Left lung (tissue), 10 donors: Measurements from ENCODE around the gene NEURL1. TPM values are rescaled to one million over a fixed set of nuclear protein-coding genes. Genes with fewer than 3 reads are reported as not detected.
"Not testable (repeated sequence)": the region's sequence is repeated elsewhere in the genome, so short reads cannot be mapped to it uniquely, and the experiment has no call there.

Experiments used
- ATAC-seq: fragments of 200-7000 bp; cut with Tn5 transposase; one replicate; pipeline ENCODE4 v1.9.1; 2020; ENCODE audit warnings: moderate library complexity
- DNase-seq, 4 donors: peaks; one replicate each; pipeline ENCODE4 v3.0.0-alpha.2; 2013 to 2020
- H3K27ac ChIP-seq, 2 donors: fragments of 200-600 bp; sonication (generic) in 1 of 2; one replicate each; pipeline versions ENCODE4 v1.5.0 to v1.8.0; 2020 to 2021
- H3K27me3 ChIP-seq, 2 donors: fragments of 200-600 bp; sonication (generic) in 1 of 2; one replicate each; pipeline versions ENCODE4 v1.5.0 to v1.8.0; 2020 to 2021
- H3K36me3 ChIP-seq, 2 donors: fragments of 200-600 bp; sonication (generic) in 1 of 2; one replicate each; pipeline versions ENCODE4 v1.5.0 to v1.8.0; 2020 to 2021
- H3K4me1 ChIP-seq, 2 donors: fragments of 200-600 bp; one replicate each; pipeline ENCODE4 v1.8.0; 2021
- H3K4me3 ChIP-seq, 2 donors: fragments of 200-600 bp; sonication (generic) in 1 of 2; one replicate each; pipeline versions ENCODE4 v1.5.0 to v1.8.0; 2020 to 2021; ENCODE audit warnings: mild to moderate bottlenecking in 1 of 2
- H3K9me3 ChIP-seq, 2 donors: fragments of 200-600 bp; sonication (generic) in 1 of 2; one replicate each; pipeline versions ENCODE4 v1.5.0 to v1.8.0; 2020 to 2021
- intact Hi-C, 2 donors: fragments of 100-400 bp; cut with DNase I; formaldehyde crosslinking; loops; one replicate each; pipeline versions ENCODE4 v1.11.2 to v1.14.2; 2022
- polyA plus RNA-seq, 6 donors: library from polyadenylated mRNA; unstranded; fragments of 120-200 nt; gene quantifications; one replicate each; pipeline ENCODE4 v1.2.1, GENCODE V29; 2013; ENCODE audit not compliant: insufficient read length in 6 of 6
- total RNA-seq, 2 donors: library from RNA; stranded (reverse); fragmentation: NEBNext Ultra II Directional; extraction: Animal tissue kit (Norgen Biotek cat#: 25700); gene quantifications; one replicate each; pipeline ENCODE4 v1.2.1, GENCODE V29; 2021
- TF ChIP-seq, protein P1 (sequence below), 2 donors: fragments of 200-600 bp; sonication (generic) in 1 of 2; IDR thresholded peaks; one replicate each; pipeline versions ENCODE4 v1.5.0 to v1.8.0; 2021; ENCODE audit warnings: antibody characterized with exemption in 2 of 2
- donor health status: DM: no; HTN: yes; CAD: no.
- donor health status: DM: no; HTN: no; CAD: no.

Gene NEURL1
- total and polyA plus RNA-seq, 8 donors: 0.76 to 2.1 (median 1.4) TPM

DNA sequence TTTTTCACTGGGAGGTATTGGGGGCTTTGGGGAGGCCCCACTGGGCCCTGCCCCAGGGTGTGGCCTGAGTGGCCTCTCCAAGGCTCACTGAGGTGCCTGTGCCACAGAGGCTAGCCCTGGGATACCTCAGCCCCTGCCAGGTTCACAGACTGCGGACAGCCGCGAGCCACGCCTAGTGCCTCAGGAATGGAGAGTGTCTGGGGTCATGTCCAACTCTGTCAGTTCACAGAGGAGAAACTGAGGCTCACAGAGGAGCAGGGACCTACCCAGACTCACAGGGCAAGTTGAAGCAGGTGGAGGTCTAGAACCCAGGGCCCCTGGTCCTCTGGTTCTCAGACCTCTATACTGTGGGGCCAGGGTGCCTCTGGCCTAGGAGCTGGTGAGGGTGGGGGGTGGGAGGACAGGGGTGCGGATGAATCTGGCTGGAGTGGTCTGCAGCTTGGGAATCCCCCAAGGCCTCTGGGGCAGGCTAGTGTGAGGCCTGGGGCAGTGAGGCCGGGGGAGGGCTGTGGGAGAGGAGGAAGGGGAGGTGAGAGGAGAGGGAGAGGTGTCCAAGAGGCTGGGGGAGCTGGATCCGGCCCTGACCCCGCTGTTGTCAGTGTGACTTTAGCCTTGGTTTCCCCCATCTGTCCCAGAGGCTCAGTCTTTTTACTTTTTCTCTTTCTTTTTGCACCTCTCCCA lies 20.0 kb downstream of the NEURL1 start:
- no peaks in the 10 kb centered on the region for H3K9me3 ChIP-seq
- intact Hi-C loops: no loop called here
- H3K36me3 ChIP-seq: no peaks in the 10 kb centered on the region
- H3K27me3 ChIP-seq: no peaks in the 10 kb centered on the region
- peaks cover 0 to 4% of the 10 kb centered on the region in 2 donors for H3K4me1 ChIP-seq
- ATAC-seq: no peak
- TF ChIP-seq, protein P1, sequence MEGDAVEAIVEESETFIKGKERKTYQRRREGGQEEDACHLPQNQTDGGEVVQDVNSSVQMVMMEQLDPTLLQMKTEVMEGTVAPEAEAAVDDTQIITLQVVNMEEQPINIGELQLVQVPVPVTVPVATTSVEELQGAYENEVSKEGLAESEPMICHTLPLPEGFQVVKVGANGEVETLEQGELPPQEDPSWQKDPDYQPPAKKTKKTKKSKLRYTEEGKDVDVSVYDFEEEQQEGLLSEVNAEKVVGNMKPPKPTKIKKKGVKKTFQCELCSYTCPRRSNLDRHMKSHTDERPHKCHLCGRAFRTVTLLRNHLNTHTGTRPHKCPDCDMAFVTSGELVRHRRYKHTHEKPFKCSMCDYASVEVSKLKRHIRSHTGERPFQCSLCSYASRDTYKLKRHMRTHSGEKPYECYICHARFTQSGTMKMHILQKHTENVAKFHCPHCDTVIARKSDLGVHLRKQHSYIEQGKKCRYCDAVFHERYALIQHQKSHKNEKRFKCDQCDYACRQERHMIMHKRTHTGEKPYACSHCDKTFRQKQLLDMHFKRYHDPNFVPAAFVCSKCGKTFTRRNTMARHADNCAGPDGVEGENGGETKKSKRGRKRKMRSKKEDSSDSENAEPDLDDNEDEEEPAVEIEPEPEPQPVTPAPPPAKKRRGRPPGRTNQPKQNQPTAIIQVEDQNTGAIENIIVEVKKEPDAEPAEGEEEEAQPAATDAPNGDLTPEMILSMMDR (IDR thresholded peaks at IDR 0.05): no peak
- no peak for DNase-seq
- no peak overlapping the region for H3K4me3 ChIP-seq
- no peak overlapping the region for H3K27ac ChIP-seq

DNA sequence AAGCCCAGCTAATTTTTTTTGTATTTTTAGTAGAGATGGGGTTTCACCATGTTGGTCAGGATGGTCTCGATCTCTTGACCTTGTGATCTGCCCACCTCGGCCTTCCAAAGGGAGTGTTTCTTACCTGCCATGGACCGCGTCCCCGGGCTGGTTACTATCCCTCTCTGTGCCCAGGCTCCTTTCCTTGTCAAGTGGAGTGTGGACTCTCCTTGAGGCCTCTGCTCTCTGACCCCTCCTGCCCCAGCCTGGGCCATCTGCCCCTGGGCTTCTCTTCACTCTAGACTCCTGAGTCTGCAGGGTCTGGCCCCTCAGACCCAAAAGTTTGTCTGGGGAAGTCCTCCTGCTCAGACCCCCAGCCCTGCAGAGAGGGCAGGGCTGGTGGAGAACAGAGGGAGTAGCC lies 20.7 kb downstream of the NEURL1 start:
- peaks cover 0 to 4% of the 10 kb centered on the region in 2 donors for H3K4me1 ChIP-seq
- no peaks in the 10 kb centered on the region for H3K27me3 ChIP-seq
- no peak for DNase-seq
- no peaks in the 10 kb centered on the region for H3K9me3 ChIP-seq
- TF ChIP-seq, protein P1 (IDR thresholded peaks at IDR 0.05): no peak
- H3K36me3 ChIP-seq: no peaks in the 10 kb centered on the region
- H3K27ac ChIP-seq: no peak overlapping the region
- intact Hi-C loops: no loop called here
- no peak for ATAC-seq
- H3K4me3 ChIP-seq: no peak overlapping the region

- DNase-seq: no peak
- Histone ChIP-seq H3K9me3 (no peaks in the 10 kb centered on the region), H3K27me3 (no peaks in the 10 kb centered on the region), H3K27ac (no peak overlapping the region), H3K36me3 (no peaks in the 10 kb centered on the region), H3K4me1 (peaks cover 0 to 4% of the 10 kb centered on the region in 2 donors), H3K4me3 (no peak overlapping the region)
- ATAC-seq: no peak
- TF ChIP-seq, protein P1 (IDR thresholded peaks at IDR 0.05): no peak
- intact Hi-C loops: no loop called here
These were observed 24.0 kb downstream of the NEURL1 start for GRCh38 chr10:103517234-103518085.

DNA sequence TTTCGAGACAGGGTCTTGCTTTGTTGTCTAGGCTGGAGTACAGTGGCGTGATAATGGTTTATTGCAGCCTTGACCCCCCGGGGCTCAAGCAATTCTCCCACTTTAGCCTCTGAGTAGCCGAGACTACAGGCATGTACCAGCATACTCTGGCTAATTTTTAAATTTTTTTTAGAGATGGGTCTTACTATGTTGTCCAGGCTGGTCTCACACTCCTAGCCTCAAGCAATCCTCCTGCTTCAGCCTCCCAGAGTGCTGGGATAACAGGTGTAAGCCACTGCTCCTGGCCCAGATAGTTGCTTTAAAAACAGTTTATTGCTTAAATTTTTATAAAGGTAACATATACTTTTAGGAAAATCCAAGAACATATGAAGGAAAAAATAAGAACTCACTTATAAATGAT lies 26.3 kb downstream of the NEURL1 start:
- H3K27ac ChIP-seq: no peak overlapping the region
- no peak for DNase-seq
- intact Hi-C loops: no loop called here
- H3K36me3 ChIP-seq: no peaks in the 10 kb centered on the region
- no peak overlapping the region for H3K4me3 ChIP-seq
- no peaks in the 10 kb centered on the region for H3K9me3 ChIP-seq
- TF ChIP-seq, protein P1 (IDR thresholded peaks at IDR 0.05): no peak
- no peaks in the 10 kb centered on the region for H3K27me3 ChIP-seq
- peaks cover 0 to 4% of the 10 kb centered on the region in 2 donors for H3K4me1 ChIP-seq
- ATAC-seq: no peak

- ATAC-seq, H3K27me3 ChIP-seq, DNase-seq, H3K4me3 ChIP-seq, H3K9me3 ChIP-seq, H3K36me3 ChIP-seq, intact Hi-C loops, H3K4me1 ChIP-seq, H3K27ac ChIP-seq: not testable (repeated sequence)
These were observed 28.5 kb downstream of the NEURL1 start for GRCh38 chr10:103522006-103522405.
